Activated CD4-positive, alpha-beta T cell treated with anti-CD3 and anti-CD28 coated beads, Interleukin-2, Interleukin-6, amounts not matched to agents 100 ng/mL and 50 ng/mL, durations not matched to agents 16 hours and 8 hours (primary cell): ENCODE data around the gene EPHB3.

Experiments
- DNase-seq: peaks from one replicate; pipeline ENCODE4 v3.0.0-alpha.2; 2020

Gene EPHB3

GRCh38 chr3:184582646-184583577, 21.3 kb downstream of the EPHB3 start:
- no peak for DNase-seq

GRCh38 chr3:184583578-184584451, 22.2 kb downstream of the EPHB3 start:
- no peak for DNase-seq

GRCh38 chr3:184584464-184584891, 22.9 kb downstream of the EPHB3 start:
- no peak for DNase-seq

GRCh38 chr3:184585545-184585944, 24.0 kb downstream of the EPHB3 start:
- no peak for DNase-seq

GRCh38 chr3:184586851-184587250, 25.3 kb downstream of the EPHB3 start:
- DNase-seq: no peak

GRCh38 chr3:184588776-184589175, 27.2 kb downstream of the EPHB3 start:
- no peak for DNase-seq

- DNase-seq: no peak
Measured at GRCh38 chr3:184590795-184591194, 29.2 kb downstream of the EPHB3 start.

GRCh38 chr3:184591789-184592188, 30.2 kb downstream of the EPHB3 start:
- DNase-seq: no peak

- DNase-seq: no peak
Measured at GRCh38 chr3:184592371-184593219, 31.0 kb downstream of the EPHB3 start.

GRCh38 chr3:184593220-184593927, 31.8 kb downstream of the EPHB3 start:
- no peak for DNase-seq

- no peak for DNase-seq
Measured at GRCh38 chr3:184593928-184594303, 32.3 kb downstream of the EPHB3 start.

- no peak for DNase-seq
Measured at GRCh38 chr3:184594371-184595001, 32.9 kb downstream of the EPHB3 start.

- no peak for DNase-seq
Measured at GRCh38 chr3:184595726-184596125, 34.1 kb downstream of the EPHB3 start.

GRCh38 chr3:184596233-184596632, 34.6 kb downstream of the EPHB3 start:
- DNase-seq: no peak

- DNase-seq: no peak
Measured at GRCh38 chr3:184596886-184597575, 35.4 kb downstream of the EPHB3 start.

- no peak for DNase-seq
Measured at GRCh38 chr3:184597829-184598573, 36.4 kb downstream of the EPHB3 start.

- no peak for DNase-seq
Measured at GRCh38 chr3:184598574-184598927, 37.0 kb downstream of the EPHB3 start.

GRCh38 chr3:184599143-184599542, 37.6 kb downstream of the EPHB3 start:
- DNase-seq: no peak

- DNase-seq: no peak
Measured at GRCh38 chr3:184600685-184601377, 39.2 kb downstream of the EPHB3 start.
